ENCODE measurements around the gene DGKZ.

DNA sequence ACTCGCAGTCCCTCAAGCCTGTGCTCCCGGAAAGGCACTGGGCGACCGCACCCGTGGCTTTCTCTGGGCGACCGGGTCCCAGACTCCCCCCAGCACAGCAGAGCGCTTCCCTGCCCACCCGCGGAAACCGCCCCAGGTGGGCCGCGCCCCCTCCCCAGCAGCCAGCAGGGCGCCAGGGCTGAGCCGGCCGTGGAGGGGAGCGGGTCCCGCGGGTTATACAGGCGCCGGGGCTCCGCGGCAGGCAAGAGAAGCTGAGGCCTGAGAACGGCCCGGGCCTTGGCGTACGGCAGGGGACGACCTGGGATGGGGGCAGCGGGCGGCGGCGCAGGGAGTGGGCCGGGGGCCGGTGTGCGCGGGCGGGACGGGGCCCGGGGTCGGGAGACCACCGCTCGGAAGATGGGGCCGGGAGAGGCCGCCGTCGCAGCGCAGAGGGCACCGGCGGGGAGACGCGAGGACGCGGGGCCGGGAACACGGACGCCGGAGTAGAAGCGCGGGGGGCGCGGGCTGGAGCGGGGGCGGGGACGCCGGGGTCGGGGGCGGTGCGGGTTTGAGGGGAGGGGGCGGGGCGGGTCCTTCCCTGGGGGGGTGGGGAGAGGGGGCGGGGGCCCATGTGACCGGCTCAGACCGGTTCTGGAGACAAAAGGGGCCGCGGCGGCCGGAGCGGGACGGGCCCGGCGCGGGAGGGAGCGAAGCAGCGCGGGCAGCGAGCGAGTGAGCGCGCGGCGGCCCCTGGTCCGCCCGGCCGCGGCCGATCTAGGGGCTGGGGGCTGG lies 34.0 kb downstream of the DGKZ start, which contains the start of gene MDK:
- TF ChIP-seq, protein P1, sequence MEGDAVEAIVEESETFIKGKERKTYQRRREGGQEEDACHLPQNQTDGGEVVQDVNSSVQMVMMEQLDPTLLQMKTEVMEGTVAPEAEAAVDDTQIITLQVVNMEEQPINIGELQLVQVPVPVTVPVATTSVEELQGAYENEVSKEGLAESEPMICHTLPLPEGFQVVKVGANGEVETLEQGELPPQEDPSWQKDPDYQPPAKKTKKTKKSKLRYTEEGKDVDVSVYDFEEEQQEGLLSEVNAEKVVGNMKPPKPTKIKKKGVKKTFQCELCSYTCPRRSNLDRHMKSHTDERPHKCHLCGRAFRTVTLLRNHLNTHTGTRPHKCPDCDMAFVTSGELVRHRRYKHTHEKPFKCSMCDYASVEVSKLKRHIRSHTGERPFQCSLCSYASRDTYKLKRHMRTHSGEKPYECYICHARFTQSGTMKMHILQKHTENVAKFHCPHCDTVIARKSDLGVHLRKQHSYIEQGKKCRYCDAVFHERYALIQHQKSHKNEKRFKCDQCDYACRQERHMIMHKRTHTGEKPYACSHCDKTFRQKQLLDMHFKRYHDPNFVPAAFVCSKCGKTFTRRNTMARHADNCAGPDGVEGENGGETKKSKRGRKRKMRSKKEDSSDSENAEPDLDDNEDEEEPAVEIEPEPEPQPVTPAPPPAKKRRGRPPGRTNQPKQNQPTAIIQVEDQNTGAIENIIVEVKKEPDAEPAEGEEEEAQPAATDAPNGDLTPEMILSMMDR (IDR thresholded peaks at IDR 0.05): no peak
- TF ChIP-seq POLR2A (IDR thresholded peaks at IDR 0.05; ENCODE audit: low read length) (no peak), RNF2 (IDR thresholded peaks at IDR 0.05; ENCODE audit: borderline replicate concordance, low read depth) (no peak), POLR2AphosphoS2 (conservative IDR thresholded peaks at IDR 0.05; ENCODE audit: low read length) (no peak), RFX5 (IDR thresholded peaks at IDR 0.05) (no peak), GATA3 (IDR thresholded peaks at IDR 0.05; ENCODE audit: borderline replicate concordance) (no peak)
- TF ChIP-seq, protein P2, sequence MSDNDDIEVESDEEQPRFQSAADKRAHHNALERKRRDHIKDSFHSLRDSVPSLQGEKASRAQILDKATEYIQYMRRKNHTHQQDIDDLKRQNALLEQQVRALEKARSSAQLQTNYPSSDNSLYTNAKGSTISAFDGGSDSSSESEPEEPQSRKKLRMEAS (IDR thresholded peaks at IDR 0.05): no peak
- TF ChIP-seq, protein P3, sequence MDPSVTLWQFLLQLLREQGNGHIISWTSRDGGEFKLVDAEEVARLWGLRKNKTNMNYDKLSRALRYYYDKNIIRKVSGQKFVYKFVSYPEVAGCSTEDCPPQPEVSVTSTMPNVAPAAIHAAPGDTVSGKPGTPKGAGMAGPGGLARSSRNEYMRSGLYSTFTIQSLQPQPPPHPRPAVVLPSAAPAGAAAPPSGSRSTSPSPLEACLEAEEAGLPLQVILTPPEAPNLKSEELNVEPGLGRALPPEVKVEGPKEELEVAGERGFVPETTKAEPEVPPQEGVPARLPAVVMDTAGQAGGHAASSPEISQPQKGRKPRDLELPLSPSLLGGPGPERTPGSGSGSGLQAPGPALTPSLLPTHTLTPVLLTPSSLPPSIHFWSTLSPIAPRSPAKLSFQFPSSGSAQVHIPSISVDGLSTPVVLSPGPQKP (IDR thresholded peaks at IDR 0.05; ENCODE audit: low read depth, low read length): no peak
